ENCODE measurements around the gene KCNV2.

Gene KCNV2

DNA sequence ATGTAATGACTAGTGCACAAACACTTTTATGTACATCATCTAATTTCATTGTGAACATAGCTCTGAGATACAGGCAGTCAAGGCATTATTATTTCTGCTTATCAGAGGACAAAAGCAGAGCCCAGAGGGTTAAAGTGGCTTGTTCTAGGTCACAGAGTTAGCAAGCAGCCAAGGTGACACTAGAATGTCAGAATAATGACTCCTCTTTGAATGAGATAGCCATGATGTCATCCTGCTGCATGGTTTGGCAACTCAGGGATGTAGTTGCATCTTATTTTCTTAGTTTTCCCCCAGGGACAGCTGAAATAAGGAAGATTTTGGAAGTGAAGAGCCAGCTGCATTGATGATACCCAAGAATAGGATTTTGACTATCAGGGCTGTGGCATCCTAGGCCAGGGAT lies 54.4 kb downstream of the KCNV2 start:
- Histone ChIP-seq H3K9me3 (ENCODE audit: insufficient read depth, low read length) (no peaks in the 10 kb centered on the region), H3K4me2 (ENCODE audit: low read length) (no peak overlapping the region), H3K4me3 (ENCODE audit: low read length) (no peak overlapping the region), H3K36me3 (replicated peaks; ENCODE audit: low read depth, low read length) (peaks cover 44% of the 10 kb centered on the region), H3K27ac (ENCODE audit: low read length) (no peak overlapping the region), H3K4me1 (ENCODE audit: low read length) (no peaks in the 10 kb centered on the region), H3K79me2 (ENCODE audit: low read length) (peaks cover 30% of the 10 kb centered on the region), H3K9ac (ENCODE audit: low read length) (no peak overlapping the region), H2AFZ (ENCODE audit: low read depth, low read length) (no peak overlapping the region), H4K20me1 (ENCODE audit: insufficient read depth, low read length) (no peaks in the 10 kb centered on the region), H3K27me3 (ENCODE audit: low read depth, low read length) (no peaks in the 10 kb centered on the region)
- TF ChIP-seq, protein P1, sequence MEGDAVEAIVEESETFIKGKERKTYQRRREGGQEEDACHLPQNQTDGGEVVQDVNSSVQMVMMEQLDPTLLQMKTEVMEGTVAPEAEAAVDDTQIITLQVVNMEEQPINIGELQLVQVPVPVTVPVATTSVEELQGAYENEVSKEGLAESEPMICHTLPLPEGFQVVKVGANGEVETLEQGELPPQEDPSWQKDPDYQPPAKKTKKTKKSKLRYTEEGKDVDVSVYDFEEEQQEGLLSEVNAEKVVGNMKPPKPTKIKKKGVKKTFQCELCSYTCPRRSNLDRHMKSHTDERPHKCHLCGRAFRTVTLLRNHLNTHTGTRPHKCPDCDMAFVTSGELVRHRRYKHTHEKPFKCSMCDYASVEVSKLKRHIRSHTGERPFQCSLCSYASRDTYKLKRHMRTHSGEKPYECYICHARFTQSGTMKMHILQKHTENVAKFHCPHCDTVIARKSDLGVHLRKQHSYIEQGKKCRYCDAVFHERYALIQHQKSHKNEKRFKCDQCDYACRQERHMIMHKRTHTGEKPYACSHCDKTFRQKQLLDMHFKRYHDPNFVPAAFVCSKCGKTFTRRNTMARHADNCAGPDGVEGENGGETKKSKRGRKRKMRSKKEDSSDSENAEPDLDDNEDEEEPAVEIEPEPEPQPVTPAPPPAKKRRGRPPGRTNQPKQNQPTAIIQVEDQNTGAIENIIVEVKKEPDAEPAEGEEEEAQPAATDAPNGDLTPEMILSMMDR (IDR thresholded peaks at IDR 0.05; ENCODE audit: low read depth, low read length): no peak
- no peak for TF ChIP-seq EZH2phosphoT487 (IDR thresholded peaks at IDR 0.05; ENCODE audit: low read depth)

DNA sequence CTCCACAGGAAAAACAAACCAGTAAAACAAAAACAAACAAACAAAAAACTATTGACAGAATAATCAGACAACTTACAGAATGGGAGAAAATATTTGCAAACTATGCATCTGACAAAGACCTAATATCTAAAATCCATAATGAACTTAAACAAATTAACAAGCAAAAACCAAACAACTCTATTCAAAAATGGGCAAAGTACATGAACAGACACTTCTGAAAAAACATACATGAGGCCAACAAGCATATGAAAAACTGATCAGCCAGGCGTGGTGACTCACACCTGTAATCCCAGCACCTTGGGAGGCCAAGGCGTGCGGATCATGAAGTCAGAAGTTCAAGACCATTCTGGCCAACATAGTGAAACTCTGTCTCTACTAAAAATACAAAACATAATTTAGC lies 60.1 kb downstream of the KCNV2 start:
- TF ChIP-seq EZH2phosphoT487 (IDR thresholded peaks at IDR 0.05; ENCODE audit: low read depth): no peak
- TF ChIP-seq, protein P1 (IDR thresholded peaks at IDR 0.05; ENCODE audit: low read depth, low read length): no peak
- Histone ChIP-seq H3K9ac (ENCODE audit: low read length) (no peak overlapping the region), H2AFZ (ENCODE audit: low read depth, low read length) (no peak overlapping the region), H4K20me1 (ENCODE audit: insufficient read depth, low read length) (no peaks in the 10 kb centered on the region), H3K27me3 (ENCODE audit: low read depth, low read length) (no peaks in the 10 kb centered on the region), H3K79me2 (ENCODE audit: low read length) (peaks cover 30% of the 10 kb centered on the region), H3K36me3 (replicated peaks; ENCODE audit: low read depth, low read length) (peaks cover 80% of the 10 kb centered on the region), H3K4me3 (ENCODE audit: low read length) (no peak overlapping the region), H3K27ac (ENCODE audit: low read length) (no peak overlapping the region), H3K9me3 (ENCODE audit: insufficient read depth, low read length) (peaks cover 6% of the 10 kb centered on the region; the same call in 1 of the 2 replicates), H3K4me1 (ENCODE audit: low read length) (no peaks in the 10 kb centered on the region), H3K4me2 (ENCODE audit: low read length) (no peak overlapping the region)

- Histone ChIP-seq H3K36me3 (replicated peaks; ENCODE audit: low read depth, low read length) (peaks cover 81% of the 10 kb centered on the region), H3K4me1 (ENCODE audit: low read length) (no peaks in the 10 kb centered on the region), H3K4me2 (ENCODE audit: low read length) (no peak overlapping the region), H3K79me2 (ENCODE audit: low read length) (peaks cover 19% of the 10 kb centered on the region), H2AFZ (ENCODE audit: low read depth, low read length) (no peak overlapping the region), H3K9me3 (ENCODE audit: insufficient read depth, low read length) (peaks cover 6% of the 10 kb centered on the region; the same call in 1 of the 2 replicates), H3K4me3 (ENCODE audit: low read length) (no peak overlapping the region), H3K9ac (ENCODE audit: low read length) (no peak overlapping the region), H4K20me1 (ENCODE audit: insufficient read depth, low read length) (no peaks in the 10 kb centered on the region), H3K27me3 (ENCODE audit: low read depth, low read length) (no peaks in the 10 kb centered on the region), H3K27ac (ENCODE audit: low read length) (no peak overlapping the region)
- TF ChIP-seq, protein P1 (IDR thresholded peaks at IDR 0.05; ENCODE audit: low read depth, low read length): no peak
- TF ChIP-seq EZH2phosphoT487 (IDR thresholded peaks at IDR 0.05; ENCODE audit: low read depth): no peak
These were observed 61.5 kb downstream of the KCNV2 start for GRCh38 chr9:2778816-2779215.
